ENCODE measurements around the gene KRT3. TPM values are rescaled to one million over a fixed set of nuclear protein-coding genes. Genes with fewer than 3 reads are reported as not detected.
"Not testable (repeated sequence)": the region's sequence is repeated elsewhere in the genome, so short reads cannot be mapped to it uniquely, and the experiment has no call there.

Gene KRT3
- polyA plus RNA-seq, 1 donor: not detected

DNA sequence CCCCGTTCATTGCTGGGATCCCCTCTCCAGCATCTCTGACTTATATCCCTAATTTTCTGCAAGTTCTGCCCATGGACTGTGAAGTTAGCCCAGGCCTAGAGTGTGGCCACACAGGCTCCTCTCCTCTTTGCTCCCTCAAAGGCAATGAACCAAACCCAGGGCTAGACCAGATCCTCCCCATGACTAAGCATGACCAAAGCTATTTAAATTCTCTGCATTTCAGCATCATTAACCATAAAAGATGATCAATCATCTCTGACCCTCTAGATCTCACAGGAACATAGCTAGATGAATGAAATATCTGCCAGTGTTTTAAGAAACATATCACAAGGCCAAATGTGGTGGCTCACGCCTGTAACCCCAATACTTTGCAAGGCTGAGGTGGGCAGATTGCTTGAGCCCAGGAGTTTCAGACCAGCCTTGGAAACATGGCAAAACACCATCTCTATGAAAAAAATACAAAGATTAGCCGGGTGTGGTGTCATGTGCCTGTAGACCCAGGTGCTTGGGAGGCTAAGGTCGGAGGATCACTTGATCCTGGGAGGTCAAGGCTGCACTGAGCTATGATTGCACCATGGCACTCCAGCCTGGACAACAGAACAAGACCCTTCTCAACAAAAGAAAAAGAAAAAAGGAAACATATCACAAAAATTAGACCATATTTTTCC lies 2.2 kb upstream of the KRT3 start:
- DNase-seq: no peak

GRCh38 chr12:52797529-52797894 lies 1.6 kb upstream of the KRT3 start:
- no peak for DNase-seq

- DNase-seq: no peak
Measured at GRCh38 chr12:52796839-52797528, 1.1 kb upstream of the KRT3 start.

DNA sequence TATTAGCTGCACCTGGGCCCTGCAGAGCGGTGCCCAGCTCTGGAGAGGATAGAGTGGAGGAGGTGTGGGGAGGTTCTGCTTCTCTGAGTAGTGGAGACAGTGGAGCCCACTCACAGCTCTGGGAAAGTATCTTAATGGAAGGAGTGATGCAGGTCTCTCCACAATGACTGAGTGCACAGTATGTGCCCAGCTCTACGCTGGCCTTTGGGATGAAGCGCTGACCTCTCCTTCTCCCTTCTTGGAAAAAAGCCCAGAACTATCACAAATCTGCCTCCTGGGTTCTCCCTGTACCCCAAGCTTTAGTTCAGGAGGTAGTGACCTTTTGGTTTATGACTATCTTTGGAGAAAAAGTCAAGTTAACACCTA lies 495 bp upstream of the KRT3 start:
- no peak for DNase-seq

- DNase-seq: not testable (repeated sequence)
Measured at GRCh38 chr12:52795332-52795674, 614 bp downstream of the KRT3 start.

DNA sequence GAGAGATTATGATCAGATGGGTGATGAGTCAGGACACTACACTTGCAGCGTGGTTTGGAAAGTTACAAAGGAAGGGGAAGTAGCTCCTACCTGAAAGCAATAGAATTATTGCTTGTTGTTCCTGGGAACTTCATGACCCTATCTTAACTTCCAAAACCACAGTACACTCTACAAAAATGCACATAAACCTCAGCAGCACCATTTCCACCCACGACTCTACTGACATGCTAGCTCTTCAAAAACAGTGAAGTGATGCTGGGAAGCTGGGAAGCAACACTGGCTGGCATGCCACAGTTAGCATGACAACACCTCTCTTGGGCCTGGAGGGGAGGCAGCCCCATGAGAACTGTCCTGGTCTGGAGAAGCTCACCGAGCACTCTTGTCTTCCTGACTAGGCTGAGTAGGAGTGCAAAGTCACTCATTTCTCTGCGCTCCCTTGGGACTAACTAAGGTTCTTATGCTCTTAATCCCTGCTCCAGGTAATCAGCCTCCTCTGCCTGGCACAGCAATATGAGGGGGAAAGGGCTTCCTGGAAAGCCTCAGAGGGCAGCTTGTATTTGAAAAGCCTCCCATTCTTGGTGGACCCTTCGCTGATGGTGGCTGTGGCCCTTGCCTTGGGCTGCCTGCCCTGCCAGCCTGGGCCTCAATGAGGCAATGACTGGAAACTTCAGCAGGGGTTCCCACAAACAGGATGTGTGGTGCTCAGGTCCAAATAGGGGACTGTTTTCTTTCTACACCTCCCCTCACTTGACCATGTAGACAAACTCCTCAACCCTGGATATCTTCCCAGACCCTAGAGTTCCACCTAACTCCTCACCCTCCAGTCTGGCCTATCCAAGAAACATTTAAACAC lies 1.2 kb downstream of the KRT3 start:
- no peak for DNase-seq

DNA sequence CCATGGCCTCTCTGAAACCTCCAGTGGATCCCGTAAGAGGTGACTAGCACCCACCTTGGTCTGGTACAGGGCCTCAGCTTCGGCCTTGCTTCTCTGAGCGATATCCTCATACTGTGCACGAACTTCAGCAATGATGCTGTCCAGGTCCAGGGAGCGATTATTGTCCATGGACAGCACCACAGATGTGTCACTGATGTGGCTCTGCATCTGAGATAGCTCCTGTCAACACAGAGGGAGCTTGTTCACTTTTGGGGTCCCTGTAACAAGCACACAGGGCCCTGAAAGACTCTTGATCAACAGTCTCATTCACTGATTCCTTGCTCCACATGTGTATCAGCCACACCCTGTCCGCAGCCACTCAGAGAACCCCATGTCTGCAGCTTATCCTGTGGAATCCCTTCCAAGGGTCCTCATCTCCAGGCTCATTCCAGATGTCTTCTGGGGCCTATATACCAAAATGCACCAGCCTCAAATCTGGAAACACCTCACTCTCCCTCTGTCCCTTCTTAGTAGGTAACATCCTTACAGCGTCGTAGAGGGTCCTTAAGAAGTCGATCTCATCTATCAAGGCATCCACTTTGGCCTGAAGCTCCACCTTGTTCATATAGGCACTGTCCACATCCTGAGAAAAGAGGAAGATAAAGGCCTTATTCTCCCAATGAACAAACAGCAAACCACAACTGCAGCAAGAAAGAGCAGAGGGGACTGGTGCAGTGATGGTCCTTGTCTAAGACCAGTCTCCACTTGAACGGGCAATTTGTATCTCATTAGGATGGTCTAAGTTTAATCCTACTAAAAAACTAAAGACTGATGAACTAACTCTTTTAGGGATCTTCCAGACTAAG lies 3.5 kb downstream of the KRT3 start:
- DNase-seq: no peak

DNA sequence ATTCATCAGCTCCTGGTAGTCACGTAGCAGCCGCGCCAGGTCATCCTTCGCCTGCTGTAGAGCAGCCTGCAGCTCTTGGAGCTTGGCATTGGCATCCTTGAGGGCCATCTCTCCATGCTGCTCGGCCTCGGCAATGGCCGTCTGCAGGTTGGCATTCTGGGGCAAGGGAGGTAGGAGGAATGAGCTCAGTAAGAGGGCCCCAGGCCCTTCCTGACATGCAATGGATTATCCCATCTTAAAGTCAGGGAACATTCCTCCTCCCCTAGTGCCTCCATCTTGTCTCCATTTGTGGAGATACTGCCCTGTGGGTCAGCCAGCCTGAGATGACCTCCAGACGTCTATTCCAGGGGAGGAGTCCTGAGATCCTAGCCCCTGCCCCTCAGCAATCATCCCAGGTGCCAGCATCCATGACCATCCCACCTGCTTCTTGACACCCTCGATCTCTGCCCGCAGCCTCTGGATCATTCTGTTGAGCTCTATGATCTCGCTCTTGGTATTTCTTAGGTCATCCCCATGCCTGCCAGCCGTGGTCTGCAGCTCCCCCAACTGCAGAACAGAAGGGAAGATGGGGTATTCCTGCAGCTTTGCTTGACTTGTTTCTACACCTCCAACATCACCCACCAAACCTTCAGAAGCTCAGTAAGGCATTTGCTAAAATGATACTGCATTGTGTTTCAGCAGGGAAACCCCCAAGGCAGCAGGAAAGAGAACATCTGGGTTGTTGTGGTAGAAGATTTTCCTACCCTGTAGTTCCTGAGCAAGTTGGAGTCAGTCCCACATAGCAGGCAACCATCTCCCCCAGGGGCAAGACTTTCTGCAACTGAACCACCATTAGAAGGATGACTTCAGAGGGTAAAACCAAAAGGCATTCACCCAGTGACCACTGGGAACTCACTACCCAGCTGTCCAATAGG lies 4.4 kb downstream of the KRT3 start:
- no peak for DNase-seq

GRCh38 chr12:52790427-52791270 lies 5.3 kb downstream of the KRT3 start:
- no peak for DNase-seq

DNA sequence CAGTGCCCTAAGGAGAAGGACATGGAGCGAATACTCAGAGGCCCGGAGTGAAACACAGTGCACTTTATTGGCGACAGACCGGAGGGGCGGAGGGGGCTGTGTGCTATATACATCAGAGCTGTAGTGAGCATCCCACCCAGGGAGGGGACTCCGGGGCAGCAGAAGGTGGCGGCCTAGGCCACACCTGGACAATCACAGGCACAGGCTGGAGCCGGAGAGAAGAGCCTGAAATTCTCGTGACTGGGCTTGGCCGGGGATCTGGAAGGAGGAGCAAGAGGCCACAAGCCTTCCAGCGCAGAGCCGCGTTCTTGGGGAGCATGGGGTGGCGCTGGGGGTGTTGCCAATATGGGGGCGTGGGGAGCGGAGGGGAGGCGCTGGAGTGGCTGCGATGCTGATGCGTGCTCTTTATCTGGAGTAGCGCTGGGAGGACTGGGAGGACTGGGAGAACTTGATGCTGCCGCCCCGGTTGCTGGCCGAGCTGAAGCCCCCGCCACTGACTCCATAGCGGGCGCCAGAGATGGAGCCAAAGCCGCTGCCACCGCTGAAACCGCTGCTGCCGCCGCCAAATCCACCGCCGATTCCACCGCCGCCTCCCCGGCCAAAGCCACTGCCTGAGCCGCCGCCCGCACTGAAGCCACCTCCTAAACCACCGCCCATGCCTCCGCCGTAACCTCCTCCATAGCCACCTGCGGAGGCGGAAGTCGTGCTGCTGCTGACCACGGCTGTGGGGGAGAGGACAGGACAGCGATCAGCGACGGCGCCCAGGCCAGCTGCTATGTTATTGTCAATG lies 6.1 kb downstream of the KRT3 start:
- DNase-seq: no peak

DNA sequence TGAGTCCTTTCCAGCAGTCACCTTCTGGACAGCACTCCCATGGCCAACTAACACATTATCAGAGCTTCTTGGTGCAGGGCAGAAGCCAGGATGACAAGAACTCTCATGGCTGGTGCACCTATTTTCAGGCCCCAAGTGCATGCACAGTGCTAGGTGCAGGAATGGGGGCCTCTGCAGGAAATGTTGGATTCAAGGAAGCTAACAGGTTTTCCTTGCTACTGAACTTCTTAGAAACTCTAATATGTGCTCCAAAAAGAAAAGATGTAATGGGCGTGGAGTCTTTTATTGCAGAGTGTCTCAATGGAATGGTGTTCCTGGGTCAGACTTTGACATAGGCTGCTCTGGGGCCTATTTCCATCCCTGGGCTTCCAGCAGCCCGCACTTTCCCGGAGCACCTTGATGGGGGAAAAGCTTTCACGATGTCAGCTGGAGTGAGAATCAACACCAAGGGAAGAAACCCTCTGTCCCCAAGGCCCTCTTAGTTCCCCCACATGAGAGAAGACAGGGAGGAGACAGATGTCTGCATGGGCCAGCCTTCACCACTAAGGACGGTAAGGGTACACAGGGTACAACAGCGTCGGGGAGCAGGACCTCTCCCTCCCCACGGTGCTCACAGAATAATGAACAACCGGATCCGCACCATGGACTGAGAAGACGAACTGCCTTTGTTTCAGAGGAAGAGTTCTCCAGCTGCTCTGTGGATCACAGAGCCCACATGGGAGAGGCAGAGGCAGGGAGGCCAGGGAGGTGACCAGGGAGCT lies 6.9 kb downstream of the KRT3 start:
- no peak for DNase-seq

DNA sequence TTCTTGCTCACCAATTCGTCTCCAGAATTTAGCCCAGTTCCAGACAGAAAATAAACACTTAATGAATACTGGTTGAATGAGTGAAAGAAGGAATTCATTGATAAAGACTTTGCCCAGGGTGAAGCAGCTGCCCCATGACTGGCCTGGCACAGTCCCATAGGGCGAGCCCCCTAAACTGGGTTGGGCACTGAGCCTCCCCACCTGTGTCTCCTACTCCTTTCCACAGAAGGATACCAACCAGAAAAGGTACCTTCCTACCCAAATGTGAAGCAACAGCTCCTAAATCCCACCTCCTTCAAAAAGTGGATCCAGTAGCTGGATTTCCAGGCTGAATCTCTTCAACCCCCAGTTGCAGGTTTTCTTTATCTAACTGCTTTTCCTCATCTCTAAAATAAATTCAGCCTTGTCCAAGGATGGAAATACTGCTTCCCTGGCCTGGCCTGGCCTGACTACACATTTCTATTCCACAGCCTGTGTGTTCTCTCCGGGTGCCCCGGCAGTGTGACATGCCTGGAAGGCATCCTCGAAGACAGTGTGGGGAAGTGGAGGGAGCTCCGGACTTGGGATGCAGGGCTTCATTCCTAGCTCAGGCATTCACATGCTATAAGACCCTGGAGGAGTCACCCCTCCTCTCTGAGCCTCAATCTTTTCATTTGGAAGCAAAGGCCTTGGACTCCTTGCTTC lies 7.6 kb downstream of the KRT3 start:
- DNase-seq: no peak

DNA sequence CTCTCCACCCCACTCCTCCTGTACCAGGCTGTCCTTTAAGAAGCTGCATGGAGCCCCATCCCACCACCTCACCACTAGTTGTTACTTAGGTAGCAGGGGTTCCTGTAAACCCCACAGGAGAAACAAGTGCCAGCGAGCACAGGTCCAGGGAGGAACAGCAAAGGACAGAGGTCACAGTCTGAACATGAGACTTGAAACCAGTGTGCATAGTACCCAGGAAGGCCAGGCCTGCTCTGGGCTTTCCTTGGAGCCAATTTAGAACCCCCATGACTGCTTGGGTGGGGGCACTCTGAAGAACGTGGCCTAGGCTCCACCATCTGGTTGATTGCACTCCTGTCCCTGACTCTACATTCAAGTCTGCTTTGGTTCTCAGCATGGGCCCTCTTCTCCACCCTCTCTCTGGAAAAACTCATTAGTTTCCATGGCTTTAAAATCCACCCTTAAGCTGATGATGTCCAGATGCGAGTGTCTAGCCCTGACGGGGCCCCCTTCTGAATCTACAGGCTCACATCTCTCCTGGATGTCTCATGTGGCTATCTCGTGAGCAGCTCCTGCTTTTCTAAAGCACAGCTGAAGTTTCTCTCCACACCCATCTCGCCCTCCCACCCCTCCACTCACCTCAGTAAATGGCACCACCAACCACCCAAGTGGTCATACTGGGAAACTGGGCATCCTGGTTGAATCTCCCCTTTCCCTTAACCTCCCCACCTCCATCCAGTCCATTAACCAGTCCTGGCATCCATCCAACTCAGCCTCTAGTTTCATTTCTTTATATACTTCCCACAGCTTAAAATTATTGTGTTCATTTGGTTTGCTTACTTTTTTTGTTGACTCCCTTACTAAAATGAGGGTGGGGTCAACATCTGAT lies 8.4 kb downstream of the KRT3 start:
- DNase-seq: no peak

DNA sequence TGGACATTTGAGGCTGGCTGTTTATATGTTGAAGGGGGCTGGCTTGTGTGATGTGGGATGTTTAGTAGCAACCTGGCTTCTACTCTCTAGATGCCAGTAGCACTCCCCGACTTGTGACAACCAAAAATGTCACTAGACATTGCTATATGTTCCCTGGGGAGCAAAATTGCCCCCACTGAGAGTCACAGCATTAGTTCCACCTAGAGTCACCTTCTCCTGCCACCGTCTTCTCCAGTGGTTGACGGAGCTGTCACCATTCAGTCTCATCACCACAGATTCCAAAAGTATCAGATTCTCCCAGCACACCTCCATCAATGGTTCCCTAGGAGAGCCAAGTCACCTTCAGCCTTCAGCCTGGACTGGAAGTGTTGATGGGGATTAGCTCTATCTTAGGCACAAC lies 11.0 kb downstream of the KRT3 start:
- DNase-seq: no peak

GRCh38 chr12:52783563-52784316 lies 12.2 kb downstream of the KRT3 start:
- DNase-seq: no peak

- DNase-seq: no peak
Measured at GRCh38 chr12:52782502-52782901, 13.4 kb downstream of the KRT3 start.
